HG03442 (cell line): Measurements from ENCODE around the gene SLC2A13.
"Not testable (repeated sequence)": the region's sequence is repeated elsewhere in the genome, so short reads cannot be mapped to it uniquely, and the experiment has no call there.

ENCODE experiments used
- ATAC-seq: cut with Tn5 transposase; IDR thresholded peaks from one replicate; pipeline ENCODE4 v1.9.1; 2021; ENCODE audit warnings: mild to moderate bottlenecking, moderate library complexity; ENCODE audit not compliant: unreplicated experiment

SLC2A13 gene

GRCh38 chr12:40044396-40044795, 61.5 kb downstream of the SLC2A13 start:
- no peak for ATAC-seq

- ATAC-seq = no peak
These were observed 66.3 kb downstream of the SLC2A13 start for GRCh38 chr12:40039598-40039997.

GRCh38 chr12:40038619-40039018, 67.3 kb downstream of the SLC2A13 start:
- no peak for ATAC-seq

- ATAC-seq = no peak
These were observed 71.2 kb downstream of the SLC2A13 start for GRCh38 chr12:40034712-40035111.

- no peak for ATAC-seq
These were observed 71.7 kb downstream of the SLC2A13 start for GRCh38 chr12:40034156-40034555.

GRCh38 chr12:40033242-40033630, 72.6 kb downstream of the SLC2A13 start:
- no peak for ATAC-seq

- ATAC-seq = no peak
These were observed 73.2 kb downstream of the SLC2A13 start for GRCh38 chr12:40032433-40033241.

GRCh38 chr12:40031965-40032364, 73.9 kb downstream of the SLC2A13 start:
- no peak for ATAC-seq

- ATAC-seq = not testable (repeated sequence)
These were observed 74.9 kb downstream of the SLC2A13 start for GRCh38 chr12:40030970-40031369.

GRCh38 chr12:40028296-40028695, 77.6 kb downstream of the SLC2A13 start:
- no peak for ATAC-seq

GRCh38 chr12:40022850-40023249, 83.0 kb downstream of the SLC2A13 start:
- no peak for ATAC-seq

- ATAC-seq = no peak
These were observed 85.6 kb downstream of the SLC2A13 start for GRCh38 chr12:40020261-40020691.

- no peak for ATAC-seq
These were observed 88.4 kb downstream of the SLC2A13 start for GRCh38 chr12:40017488-40017887.

- ATAC-seq = no peak
These were observed 88.9 kb downstream of the SLC2A13 start for GRCh38 chr12:40016980-40017379.

GRCh38 chr12:40015881-40016280, 90.0 kb downstream of the SLC2A13 start:
- no peak for ATAC-seq

GRCh38 chr12:40015345-40015744, 90.5 kb downstream of the SLC2A13 start:
- no peak for ATAC-seq

GRCh38 chr12:40013847-40014246, 92.0 kb downstream of the SLC2A13 start:
- no peak for ATAC-seq

- ATAC-seq = no peak
These were observed 92.6 kb downstream of the SLC2A13 start for GRCh38 chr12:40013292-40013691.

GRCh38 chr12:40012711-40013110, 93.2 kb downstream of the SLC2A13 start:
- ATAC-seq = no peak

GRCh38 chr12:40011775-40012129, 94.1 kb downstream of the SLC2A13 start:
- no peak for ATAC-seq

- ATAC-seq = peak; percentile 94
These were observed 94.7 kb downstream of the SLC2A13 start for GRCh38 chr12:40010899-40011774.
